HL-60 (cell line): ENCODE measurements around the gene NOXRED1.

Experiments used
- DNase-seq, 2 experiments: peaks; one replicate each; pipeline ENCODE4 v3.0.0-alpha.2; 2010 to 2020; ENCODE audit warnings: low read depth in 1 of 2, low spot score in 1 of 2
- H3K27ac ChIP-seq: fragments of 250-450 bp; sonication (Bioruptor Pico); replicated peaks from 2 replicates; pipeline ENCODE4 v1.5.1; 2020; ENCODE audit warnings: mild to moderate bottlenecking, moderate library complexity
- H3K27me3 ChIP-seq: fragments of 250-450 bp; sonication (Bioruptor Pico); 2 replicates; pipeline ENCODE4 v1.5.1; 2021; ENCODE audit warnings: mild to moderate bottlenecking, moderate library complexity; ENCODE audit not compliant: insufficient read depth, poor library complexity, severe bottlenecking
- H3K4me3 ChIP-seq: replicated peaks from 2 replicates; pipeline ENCODE4 v1.5.1; 2011; ENCODE audit warnings: mild to moderate bottlenecking, control low read depth, low read length; ENCODE audit not compliant: insufficient read depth
- GABPA ChIP-seq: IDR thresholded peaks from 2 replicates; pipeline ENCODE4 v1.6.1; 2012; ENCODE audit warnings: low read depth
- POLR2AphosphoS5 ChIP-seq: IDR thresholded peaks from 2 replicates; pipeline ENCODE4 v1.6.1; 2012; ENCODE audit warnings: low read depth
- REST ChIP-seq: IDR thresholded peaks from 2 replicates; pipeline ENCODE4 v1.6.1; 2012; ENCODE audit warnings: low read depth; ENCODE audit not compliant: insufficient replicate concordance
- SPI1 ChIP-seq: IDR thresholded peaks from 2 replicates; pipeline ENCODE4 v1.6.1; 2012; ENCODE audit warnings: low read depth, mild to moderate bottlenecking, borderline replicate concordance
- TF ChIP-seq, protein P1 (sequence below): IDR thresholded peaks from one replicate; pipeline ENCODE4 v1.5.1; 2011; ENCODE audit warnings: low read length, control low read depth, inconsistent platforms; ENCODE audit not compliant: insufficient read depth

The NOXRED1 gene

GRCh38 chr14:77356899-77357298 is 66.4 kb downstream of the NOXRED1 start:
- TF ChIP-seq, protein P1, sequence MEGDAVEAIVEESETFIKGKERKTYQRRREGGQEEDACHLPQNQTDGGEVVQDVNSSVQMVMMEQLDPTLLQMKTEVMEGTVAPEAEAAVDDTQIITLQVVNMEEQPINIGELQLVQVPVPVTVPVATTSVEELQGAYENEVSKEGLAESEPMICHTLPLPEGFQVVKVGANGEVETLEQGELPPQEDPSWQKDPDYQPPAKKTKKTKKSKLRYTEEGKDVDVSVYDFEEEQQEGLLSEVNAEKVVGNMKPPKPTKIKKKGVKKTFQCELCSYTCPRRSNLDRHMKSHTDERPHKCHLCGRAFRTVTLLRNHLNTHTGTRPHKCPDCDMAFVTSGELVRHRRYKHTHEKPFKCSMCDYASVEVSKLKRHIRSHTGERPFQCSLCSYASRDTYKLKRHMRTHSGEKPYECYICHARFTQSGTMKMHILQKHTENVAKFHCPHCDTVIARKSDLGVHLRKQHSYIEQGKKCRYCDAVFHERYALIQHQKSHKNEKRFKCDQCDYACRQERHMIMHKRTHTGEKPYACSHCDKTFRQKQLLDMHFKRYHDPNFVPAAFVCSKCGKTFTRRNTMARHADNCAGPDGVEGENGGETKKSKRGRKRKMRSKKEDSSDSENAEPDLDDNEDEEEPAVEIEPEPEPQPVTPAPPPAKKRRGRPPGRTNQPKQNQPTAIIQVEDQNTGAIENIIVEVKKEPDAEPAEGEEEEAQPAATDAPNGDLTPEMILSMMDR = no peak
- no peak for TF ChIP-seq POLR2AphosphoS5
- TF ChIP-seq GABPA = no peak
- TF ChIP-seq SPI1 = no peak
- TF ChIP-seq REST = no peak

DNA sequence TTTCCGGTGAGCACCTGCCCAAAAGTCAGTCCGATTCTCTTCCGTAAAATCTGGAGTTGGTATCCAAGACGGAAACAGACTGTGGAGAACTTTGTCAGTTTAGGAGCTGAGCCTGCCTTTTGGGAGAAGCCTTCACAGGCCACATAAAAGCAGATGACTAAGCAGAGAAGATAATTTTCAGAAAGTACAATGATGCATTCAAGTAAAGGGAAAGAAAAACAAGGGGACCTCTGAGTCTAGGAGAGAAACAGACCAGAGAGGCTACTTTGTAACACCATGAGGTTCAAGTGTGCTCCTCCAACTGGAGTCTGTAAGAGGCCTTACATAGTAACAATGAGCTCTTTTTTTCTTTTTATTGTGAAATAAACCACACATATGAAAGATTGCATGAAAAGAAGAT is 67.5 kb downstream of the NOXRED1 start:
- DNase-seq = no peak
- Histone ChIP-seq H3K4me3 (no peak overlapping the region), H3K27ac (no peak overlapping the region), H3K27me3 (no peaks in the 10 kb centered on the region)
- no peak for TF ChIP-seq SPI1
- TF ChIP-seq, protein P1 = no peak
- TF ChIP-seq REST = no peak
- TF ChIP-seq GABPA = no peak
- no peak for TF ChIP-seq POLR2AphosphoS5

More at GRCh38 chr14:77356899-77357298, 66.4 kb downstream of the NOXRED1 start:
- no peaks in the 10 kb centered on the region for H3K27me3 ChIP-seq
- no peak overlapping the region for H3K27ac ChIP-seq
- H3K4me3 ChIP-seq = no peak overlapping the region
- no peak for DNase-seq

GRCh38 chr14:77353469-77354141 is 69.7 kb downstream of the NOXRED1 start:
- no peak for DNase-seq
- Histone ChIP-seq H3K4me3 (no peak overlapping the region), H3K27me3 (no peaks in the 10 kb centered on the region), H3K27ac (no peak overlapping the region)
- TF ChIP-seq POLR2AphosphoS5 (no peak), SPI1 (no peak), GABPA (no peak), REST (no peak)
- TF ChIP-seq, protein P1 = no peak
